HG02981 (cell line): Measurements from ENCODE around the gene TBC1D9.
A peak's percentile ranks its signal among the peaks of the same experiment; 100 is the strongest.
"Not testable (repeated sequence)": the region's sequence is repeated elsewhere in the genome, so short reads cannot be mapped to it uniquely, and the experiment has no call there.

Experiments
- ATAC-seq: cut with Tn5 transposase; IDR thresholded peaks from one replicate; pipeline ENCODE4 v1.9.1; 2021; ENCODE audit warnings: mild to moderate bottlenecking, moderate library complexity; ENCODE audit not compliant: unreplicated experiment

TBC1D9 gene

DNA sequence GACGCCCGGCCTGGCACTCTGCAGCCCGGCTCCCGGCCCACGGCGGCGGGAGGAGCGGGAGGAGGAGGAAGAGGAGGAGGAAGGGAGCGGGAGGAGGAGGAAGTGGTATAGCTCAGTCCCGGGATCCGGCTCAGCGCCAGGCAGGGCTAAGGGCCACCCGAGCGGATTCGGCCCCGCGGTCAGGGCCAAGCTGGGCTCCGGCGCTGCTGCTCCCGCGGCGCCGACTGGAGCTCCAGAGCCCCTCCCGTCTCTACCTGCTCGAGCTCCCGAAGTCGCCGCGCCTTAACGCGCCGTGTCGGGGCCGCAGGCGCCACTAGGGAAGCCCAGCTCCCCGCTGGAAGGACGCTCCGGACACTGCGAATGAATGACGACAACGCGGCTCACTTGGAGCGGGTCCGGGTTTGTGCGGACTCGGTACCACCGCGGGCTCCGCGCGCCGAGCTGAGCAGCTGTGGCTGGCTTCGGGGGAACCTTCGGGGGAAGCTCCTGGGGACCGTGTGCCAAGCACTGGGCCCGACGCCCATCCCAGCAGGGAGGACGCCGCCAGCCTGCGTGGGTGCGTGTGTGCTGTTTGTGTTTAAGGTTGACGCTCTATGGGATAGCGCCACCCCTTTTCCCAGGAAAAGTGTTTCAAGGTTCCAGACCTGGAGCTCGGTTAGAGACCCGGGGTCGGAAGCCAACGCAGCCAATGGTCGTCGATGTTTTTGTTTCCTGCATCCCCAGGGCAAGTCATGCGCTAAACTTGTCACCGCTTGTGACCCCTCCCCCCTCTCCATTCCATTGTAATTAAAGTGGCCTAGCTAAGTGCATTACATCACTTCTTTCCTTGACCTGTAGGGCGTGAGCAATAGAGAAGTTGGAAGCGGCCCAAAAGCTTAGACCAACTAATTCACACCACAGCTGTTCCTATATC lies at the start of gene TBC1D9:
TBC1D9 (minus strand) TSS at position 67 of the 913 bp plus-strand sequence. CDS start 340 bp downstream, outside the sequence.
- peak; percentile 33 for ATAC-seq

DNA sequence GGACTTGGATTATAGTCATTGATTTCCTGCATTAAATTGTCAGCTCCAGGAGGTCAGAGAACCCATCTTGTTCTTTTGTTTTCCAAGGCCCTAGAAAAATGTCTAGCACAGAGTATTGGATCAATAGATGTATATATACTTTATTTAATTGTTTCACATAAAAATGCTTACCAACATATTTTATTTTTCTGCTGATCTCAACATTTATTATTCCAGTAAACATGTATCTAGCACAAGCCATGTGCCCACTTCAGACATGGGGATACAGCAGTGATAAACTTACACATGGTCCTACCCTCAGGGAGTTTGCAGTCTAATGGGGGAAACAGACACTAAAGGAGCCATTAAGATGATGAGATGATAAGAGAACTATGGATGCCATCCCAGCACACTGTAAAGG lies 49.1 kb upstream of the TBC1D9 start:
- ATAC-seq, result no peak

DNA sequence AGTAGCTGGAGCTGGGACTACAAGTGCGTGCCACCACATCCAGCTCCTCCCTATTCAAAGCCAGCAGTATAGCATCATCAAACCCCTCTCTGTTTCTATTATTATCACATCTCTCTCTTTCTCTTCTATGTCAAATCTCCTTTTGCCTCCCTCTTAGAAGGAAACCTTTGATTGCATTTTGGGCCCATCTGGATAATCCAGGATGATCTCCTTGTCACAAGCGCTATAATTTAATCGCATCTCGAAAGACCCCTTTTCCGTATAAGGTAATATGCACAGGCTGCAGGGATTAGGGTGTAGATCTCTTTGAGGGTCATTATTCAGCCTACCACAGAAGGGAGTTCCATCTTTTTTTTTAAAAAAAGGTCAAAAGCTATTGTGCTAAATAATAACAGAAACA lies 46.4 kb upstream of the TBC1D9 start:
- no peak for ATAC-seq

DNA sequence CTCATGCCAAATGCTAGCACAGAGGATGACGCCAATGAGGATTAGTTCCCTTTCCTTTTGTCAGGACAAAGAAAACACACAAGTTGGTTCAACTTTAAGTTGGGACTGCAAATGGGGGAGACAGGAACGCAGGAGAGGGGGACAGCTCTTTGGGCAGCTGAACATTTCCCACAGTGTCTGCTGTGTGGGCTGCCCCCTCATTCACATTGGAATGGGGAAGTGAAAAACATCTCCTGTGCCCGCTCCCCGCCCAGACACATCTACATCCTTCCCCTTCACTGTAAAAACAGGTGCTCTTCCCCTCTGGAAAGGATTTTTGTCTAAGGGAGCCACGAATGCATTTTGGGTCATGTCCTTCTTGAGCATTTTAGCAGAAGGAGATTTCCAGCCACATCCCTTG lies 44.5 kb upstream of the TBC1D9 start:
- no peak for ATAC-seq

DNA sequence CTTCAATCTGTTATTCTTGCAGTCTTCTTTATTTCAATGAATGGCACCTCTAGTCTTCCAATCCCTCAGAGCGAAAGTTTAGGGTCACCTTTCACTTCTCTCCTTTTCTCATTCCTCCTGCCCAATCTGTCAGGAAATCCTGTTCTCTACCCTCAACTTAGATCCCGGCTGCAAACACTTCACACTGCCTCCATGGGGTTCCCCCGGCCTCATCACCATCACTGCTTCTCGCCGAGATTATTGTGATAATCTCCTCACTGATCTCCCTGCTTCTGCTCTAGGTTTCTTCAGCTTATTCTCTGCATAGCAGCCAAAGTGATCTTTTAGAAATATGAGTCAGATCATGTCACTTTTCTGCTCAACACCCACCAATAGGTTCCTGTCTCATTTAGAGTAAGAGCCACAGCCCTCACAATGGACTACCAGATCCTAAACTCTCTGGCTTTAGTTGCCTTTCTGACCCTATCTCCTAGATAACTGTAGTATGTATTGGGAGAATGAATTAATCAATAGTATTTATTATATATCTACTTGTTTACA lies 43.6 kb upstream of the TBC1D9 start:
- ATAC-seq, result no peak

DNA sequence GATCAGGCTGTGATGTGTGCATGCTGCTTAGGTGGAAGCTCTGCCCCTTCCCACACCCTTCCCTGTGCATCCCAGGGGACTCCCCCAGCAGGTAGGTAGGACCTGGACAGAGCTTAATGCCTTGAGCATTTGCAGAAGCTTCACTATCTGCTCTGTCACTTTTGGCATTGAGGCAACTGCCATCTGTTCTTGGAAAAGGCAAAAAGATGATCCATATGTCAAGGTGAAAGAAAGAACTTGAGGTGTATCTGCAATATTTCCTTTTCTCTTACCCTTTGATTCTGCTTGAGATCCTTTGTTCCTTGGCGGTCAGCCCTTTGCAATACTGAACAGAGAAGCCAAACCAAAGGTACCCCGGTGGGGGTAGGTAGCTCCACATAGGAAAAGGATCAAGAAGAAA lies 37.1 kb upstream of the TBC1D9 start:
- no peak for ATAC-seq

DNA sequence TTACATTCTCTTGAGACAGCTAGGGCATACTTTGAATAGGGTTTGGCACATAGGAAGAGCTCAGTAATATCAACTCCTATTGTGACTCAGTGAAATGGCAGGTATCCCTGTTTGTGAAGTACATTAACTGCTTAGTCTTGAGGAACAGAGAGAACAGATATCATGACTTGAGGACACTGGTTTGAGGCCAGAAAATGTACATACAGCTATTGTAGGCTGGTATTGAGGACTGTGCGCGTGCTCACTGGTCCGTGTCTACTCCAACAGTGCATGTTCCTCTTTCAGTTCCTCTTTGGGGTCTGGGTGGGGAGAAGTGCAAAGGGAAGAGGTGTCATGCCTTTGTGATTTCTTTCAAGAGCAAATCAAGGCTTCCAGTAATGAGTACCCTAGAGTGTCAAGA lies 34.6 kb upstream of the TBC1D9 start:
- peak; percentile 94 for ATAC-seq

DNA sequence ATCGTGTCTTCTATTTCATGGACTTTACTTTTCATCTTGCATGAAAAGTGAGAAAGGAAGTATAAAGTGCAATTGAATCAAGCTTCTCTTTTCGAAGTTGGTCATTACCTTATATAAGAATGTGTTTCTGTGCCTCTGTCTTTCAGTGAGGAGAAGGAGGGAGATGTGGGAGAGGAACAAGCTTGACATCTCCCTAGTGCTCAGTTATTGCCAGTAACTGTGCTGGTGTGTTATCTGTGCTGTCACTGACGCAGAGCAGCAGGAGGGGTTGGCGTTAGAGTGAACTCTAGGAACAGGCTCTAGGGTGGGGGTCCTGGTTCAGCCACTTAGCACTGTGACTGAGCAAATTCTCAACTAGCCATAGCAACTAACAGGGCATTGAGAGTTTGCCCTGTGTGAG lies 34.0 kb upstream of the TBC1D9 start:
- ATAC-seq, result peak; percentile 10

DNA sequence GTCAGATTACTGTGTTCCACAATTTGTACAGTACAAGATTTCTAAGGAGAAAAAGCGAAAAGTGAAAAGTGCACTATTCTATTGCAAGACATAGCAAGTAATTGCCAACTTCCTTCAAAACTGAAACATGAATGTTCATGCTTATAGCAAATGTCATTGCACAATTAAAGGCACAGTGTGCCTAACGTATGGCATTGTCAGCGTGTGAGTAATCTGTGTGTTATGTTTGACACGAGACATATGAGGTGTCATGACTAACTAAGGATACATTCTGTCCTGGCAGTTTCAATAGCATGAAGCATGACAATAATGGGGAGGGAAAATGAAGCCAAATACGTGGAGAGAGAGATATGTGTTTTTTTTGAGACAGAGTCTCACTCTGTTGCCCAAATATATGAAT lies 33.6 kb upstream of the TBC1D9 start:
- no peak for ATAC-seq

DNA sequence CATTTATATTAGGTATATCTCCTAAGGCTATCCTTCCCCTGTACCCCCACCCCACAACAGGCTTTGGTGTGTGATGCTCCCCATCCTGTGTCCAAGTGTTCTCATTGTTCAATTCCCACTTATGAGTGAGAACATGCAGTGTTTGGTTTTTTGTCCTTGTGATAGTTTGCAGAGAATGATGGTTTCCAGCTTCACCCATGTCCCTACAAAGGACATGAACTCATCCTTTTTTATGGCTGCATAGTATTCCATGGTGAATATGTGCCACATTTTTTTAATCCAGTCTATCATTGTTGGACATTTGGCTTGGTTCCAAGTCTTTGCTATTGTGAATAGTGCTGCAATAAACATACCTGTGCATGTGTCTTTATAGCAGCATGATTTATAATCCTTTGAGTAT lies 26.6 kb upstream of the TBC1D9 start:
- not testable (repeated sequence) for ATAC-seq

DNA sequence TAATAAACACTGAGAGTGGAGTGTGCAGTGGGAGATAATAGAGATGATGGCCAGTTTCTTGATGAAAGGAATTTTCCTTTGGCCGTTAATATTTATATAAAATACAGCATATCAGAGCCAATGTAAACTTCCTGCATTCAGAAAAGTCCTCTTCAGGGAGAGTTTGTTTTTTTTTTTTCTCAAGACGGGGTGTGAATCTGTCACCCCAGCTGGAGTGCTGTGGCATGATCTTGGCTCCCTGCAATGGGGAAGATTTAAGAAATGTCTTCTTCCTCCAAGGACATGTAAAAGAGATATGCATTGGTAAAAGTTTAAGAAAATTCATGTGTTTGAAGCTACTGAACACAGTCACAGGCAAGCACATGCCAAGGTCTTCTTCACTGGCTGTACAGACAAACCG lies 25.4 kb upstream of the TBC1D9 start:
- no peak for ATAC-seq

DNA sequence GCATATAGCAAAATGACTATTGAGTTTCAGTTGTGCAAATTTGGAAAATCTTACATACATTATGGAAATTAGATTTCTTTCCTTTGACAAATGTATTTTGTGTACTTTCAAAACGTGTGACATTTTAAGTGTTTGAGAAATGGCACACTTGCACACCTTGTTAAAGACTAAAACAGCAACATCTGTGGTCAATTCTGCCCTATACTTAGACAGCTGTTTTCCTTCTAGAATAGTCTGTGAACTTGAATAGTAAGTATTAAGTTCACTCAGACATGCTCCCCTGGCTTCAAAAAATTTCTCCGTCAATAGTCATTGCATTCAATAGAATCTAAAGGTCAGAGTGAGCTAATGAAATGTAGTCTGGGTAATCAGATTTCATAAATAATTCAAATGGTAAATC lies 21.7 kb upstream of the TBC1D9 start:
- ATAC-seq, result no peak

DNA sequence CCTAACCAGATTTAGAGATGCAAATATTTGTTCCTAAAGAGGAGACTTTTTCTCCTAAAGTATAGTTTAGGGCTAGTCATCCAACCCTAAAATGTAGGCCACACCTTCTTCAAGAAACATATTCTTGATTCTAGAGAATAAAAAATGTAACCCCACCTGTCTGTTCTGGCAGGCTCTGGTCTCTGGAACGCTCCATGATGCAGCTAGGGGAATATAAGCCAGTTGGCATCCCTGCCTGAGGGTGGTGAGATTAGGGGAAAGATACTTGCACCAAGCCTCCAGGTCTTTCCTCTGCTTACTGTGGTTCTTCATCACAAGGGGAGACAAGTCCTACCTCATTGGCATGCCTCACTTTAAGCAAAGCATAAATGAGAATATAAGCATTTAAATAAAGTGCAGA lies 21.2 kb upstream of the TBC1D9 start:
- ATAC-seq, result no peak

DNA sequence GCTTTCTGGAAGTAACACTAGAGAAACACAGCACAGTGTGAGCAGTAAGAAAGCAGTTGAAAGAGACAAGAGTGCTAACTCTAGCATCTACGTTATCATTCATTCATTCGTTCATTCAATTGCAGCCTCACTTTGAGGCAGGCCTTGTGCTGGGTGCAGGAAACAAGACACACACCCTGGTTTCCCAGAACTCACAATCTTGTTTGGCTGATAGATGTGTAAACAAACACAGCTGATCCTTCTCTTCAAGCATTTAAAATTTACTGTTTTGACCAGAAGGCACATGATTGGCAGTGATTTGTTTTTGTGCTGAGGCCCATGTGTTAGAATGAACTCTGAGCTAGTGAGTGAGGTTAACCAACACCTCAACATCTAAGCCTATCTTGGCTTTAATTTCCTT lies 20.4 kb upstream of the TBC1D9 start:
- no peak for ATAC-seq

DNA sequence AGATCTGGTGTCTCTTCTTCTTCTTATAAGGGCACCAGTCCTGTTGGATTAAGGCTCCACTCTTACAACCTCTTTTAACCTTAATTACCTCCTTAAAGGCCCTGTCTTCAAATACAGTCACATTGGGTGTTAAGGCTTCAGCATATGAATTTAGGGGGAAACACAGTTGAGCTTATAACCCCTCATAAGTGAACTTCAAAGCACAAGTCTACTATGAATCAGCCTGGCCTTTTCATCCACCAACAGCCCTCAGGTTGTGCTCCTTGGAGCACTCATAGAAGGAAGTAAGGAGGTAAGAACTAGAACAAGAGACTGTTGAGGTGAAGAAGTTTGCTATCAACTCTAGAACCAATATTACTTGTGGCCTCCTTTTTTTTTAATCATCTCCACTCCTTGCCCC lies 18.8 kb upstream of the TBC1D9 start:
- no peak for ATAC-seq

DNA sequence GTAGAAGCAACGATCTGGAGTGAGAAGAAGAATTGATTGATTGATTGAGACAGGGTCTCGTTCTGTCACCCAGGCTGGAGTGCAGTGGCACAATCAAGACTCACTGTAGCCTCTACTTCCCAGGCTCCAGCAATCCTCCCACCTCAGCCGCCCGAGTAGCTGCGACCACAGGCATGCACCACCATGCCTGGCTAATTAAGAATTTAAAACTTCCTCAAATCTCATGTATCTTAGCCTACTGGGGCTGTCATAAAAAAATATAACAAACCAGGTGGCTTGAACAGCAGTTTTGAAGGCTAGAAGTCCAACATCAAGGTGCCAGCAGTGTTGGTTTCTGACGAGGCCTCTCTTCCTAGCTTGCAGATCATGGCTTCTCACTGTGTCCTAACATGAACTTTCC lies 18.3 kb upstream of the TBC1D9 start:
- no peak for ATAC-seq

DNA sequence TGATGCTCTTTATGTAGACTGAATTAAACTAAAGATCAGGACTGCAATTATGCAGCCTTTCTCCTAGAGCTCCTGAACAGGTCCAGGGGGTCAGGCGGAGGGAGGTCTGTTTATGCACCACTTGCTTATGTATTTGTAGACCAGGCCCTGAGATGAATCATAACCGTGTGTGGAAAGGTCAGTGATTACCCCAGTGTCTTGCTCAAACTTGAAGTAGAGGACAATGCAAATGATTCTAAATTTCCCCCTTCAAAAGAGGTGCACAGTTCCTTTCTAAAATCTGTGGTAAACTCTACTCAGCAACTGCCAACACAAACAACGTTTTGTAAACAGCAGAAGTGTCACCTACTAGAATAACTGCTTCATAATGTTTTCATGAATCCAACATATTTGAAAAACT lies 13.0 kb upstream of the TBC1D9 start:
- ATAC-seq, result no peak

DNA sequence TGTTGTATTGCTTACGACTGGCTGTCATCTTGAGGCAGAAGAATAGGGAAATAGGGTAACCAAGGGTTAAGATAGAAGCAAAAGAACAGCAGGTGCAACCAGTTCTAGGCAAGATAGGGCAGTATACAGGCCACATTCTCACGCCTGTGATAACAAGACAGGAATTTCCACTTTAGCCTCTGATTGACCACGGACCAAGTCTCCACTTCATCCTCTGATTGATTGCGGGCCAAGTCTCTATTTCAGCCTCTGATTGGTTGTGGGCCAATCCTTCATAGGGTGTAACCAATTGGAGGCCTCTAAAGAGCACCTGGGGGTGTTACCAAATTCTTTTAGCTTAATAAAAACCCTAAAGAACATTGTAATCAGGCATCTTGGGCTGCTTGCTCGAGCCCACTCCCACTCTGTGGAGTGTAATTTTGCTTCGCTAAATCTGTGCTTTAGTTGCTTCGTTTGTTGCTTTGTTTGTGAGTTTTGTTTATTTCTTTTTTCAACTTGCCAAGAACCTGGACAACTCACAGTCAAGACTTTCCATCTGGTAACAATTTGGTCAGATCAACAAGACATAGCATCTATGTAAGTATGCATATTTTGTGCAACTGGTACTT lies 8.7 kb upstream of the TBC1D9 start:
- no peak for ATAC-seq

DNA sequence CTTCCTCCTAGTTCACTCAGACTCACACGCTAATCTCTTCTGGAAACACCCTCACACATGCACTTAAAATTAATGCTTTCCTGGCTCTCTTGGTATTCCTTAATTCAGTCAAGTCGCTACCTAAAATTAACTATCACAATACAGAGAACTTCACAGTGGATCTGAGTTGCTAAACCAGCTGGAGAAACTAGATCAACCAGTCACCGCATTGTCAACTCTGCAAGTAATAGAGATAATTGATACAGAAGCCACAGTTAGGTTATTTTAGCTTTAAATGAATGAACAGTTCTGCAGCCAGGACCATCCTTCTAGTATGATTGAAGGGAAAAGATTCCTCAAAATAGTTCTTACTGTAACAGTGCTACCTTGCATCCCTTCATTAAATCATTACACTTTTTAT lies 6.0 kb upstream of the TBC1D9 start:
- no peak for ATAC-seq

DNA sequence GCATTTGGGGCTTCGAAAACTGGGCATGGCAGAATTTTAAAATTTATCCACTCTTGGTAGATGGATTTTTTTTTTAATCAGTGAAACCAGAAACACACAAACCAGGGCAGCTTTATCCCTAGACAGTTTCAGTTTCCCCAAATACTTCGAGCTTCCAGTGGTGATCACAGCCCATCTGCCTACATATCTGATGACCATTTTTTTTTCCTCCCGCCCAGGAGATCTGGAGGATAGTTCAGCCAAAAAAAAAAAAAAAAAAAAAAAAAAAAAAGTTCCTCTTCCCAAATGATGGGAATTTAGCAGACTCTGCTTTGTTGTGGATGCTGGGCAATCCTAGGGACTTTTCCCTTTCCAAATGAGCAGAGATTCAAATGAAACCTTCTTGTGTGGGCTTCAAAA lies 1.0 kb upstream of the TBC1D9 start:
- ATAC-seq, result no peak

DNA sequence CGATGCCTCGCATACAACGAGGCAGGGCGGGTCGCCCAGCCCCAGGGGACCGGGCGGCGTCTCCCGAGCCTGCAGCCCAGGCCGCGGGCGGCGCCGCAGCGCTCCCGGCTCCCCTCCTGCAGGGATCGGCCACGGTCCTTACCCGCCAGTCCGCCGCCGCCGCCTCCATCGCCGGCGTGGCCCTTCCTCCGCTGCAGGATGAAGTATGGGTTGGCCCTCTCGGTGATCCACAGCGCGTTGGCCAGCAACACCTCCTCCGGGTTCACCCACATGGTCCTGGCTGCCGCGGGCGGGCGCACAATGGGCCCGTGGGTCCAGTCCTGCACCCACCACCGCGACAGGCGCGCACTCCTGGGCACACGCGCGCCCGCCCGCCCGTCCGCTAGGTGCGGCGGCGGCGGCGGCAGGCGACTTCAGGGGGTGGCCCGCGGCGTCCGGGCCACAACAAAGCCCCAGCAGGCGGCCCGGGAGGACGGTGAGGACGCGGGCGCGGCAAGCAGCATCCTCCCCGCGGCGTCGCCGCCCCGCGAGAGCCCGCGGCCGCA lies 339 bp downstream of the TBC1D9 start:
- peak; percentile 58 for ATAC-seq
